ENCODE results near the gene QPCT. TPM values are rescaled to one million over a fixed set of nuclear protein-coding genes. Genes with fewer than 3 reads are reported as not detected.

Gene QPCT
- polyA plus RNA-seq, 1 experiment: 8.3 TPM

GRCh38 chr2:37417321-37417720, 72.9 kb downstream of the QPCT start:
- CTCF ChIA-PET: interaction anchor here (0.6 to 7.6 kb wide), 5 partner anchors 60 to 574 kb away, joined by 3 to 174 read pairs (median 3); no protein-coding TSS in a partner anchor
- POLR2A ChIA-PET: interaction anchor here (0.9 kb wide), 1 partner anchor 17 kb away, joined by 4 read pairs; no protein-coding TSS in a partner anchor

GRCh38 chr2:37418956-37419355, 74.5 kb downstream of the QPCT start:
- Histone ChIP-seq H3K9me3 (ENCODE audit: control insufficient read depth, insufficient read depth, low read length) (no peaks in the 10 kb centered on the region), H3K4me3 (ENCODE audit: low read depth, low read length) (no peak overlapping the region), H3K27ac (ENCODE audit: low read depth, low read length) (no peak overlapping the region), H3K27me3 (ENCODE audit: control insufficient read depth, insufficient read depth, low read length) (no peaks in the 10 kb centered on the region)
- CTCF ChIA-PET: interaction anchor here (1.1 kb wide), 1 partner anchor 459 kb away, joined by 11 read pairs; no protein-coding TSS in a partner anchor
- TF ChIP-seq CTCF (IDR thresholded peaks at IDR 0.05; ENCODE audit: low read depth, low read length): no peak
- POLR2A ChIA-PET: no interaction called here
- peak; percentile 15 for DNase-seq (ENCODE audit: low read depth, low spot score)

More at GRCh38 chr2:37417321-37417720, 72.9 kb downstream of the QPCT start:
- Histone ChIP-seq H3K4me3 (ENCODE audit: low read depth, low read length) (no peak overlapping the region), H3K27ac (ENCODE audit: low read depth, low read length) (no peak overlapping the region), H3K9me3 (ENCODE audit: control insufficient read depth, insufficient read depth, low read length) (no peaks in the 10 kb centered on the region), H3K27me3 (ENCODE audit: control insufficient read depth, insufficient read depth, low read length) (no peaks in the 10 kb centered on the region)
- peak; percentile 23 for DNase-seq (ENCODE audit: low read depth, low spot score)
- TF ChIP-seq CTCF (IDR thresholded peaks at IDR 0.05; ENCODE audit: low read depth, low read length): no peak

- no peak for DNase-seq (ENCODE audit: low read depth, low spot score)
- CTCF ChIA-PET: interaction anchor here (1.0 to 1.2 kb wide), 3 partner anchors 26 to 411 kb away, joined by 3 to 4 read pairs (median 3); no protein-coding TSS in a partner anchor
- H3K4me3 ChIP-seq (ENCODE audit: low read depth, low read length): no peak overlapping the region
- H3K27me3 ChIP-seq (ENCODE audit: control insufficient read depth, insufficient read depth, low read length): no peaks in the 10 kb centered on the region
- POLR2A ChIA-PET: no interaction called here
- H3K27ac ChIP-seq (ENCODE audit: low read depth, low read length): no peak overlapping the region
- TF ChIP-seq CTCF (IDR thresholded peaks at IDR 0.05; ENCODE audit: low read depth, low read length): no peak
- H3K9me3 ChIP-seq (ENCODE audit: control insufficient read depth, insufficient read depth, low read length): no peaks in the 10 kb centered on the region
Measured at GRCh38 chr2:37421686-37422085, 77.3 kb downstream of the QPCT start.

GRCh38 chr2:37422816-37423215, 78.4 kb downstream of the QPCT start:
- TF ChIP-seq CTCF (IDR thresholded peaks at IDR 0.05; ENCODE audit: low read depth, low read length): no peak
- ChIA-PET CTCF (interaction anchor here (1.0 to 1.1 kb wide), 4 partner anchors 8 to 455 kb away, joined by 3 to 4 read pairs (median 3); no protein-coding TSS in a partner anchor), POLR2A (interaction anchor here (0.6 kb wide), 1 partner anchor 272 kb away, joined by 4 read pairs; no protein-coding TSS in a partner anchor)
- DNase-seq (ENCODE audit: low read depth, low spot score): no peak
- Histone ChIP-seq H3K27me3 (ENCODE audit: control insufficient read depth, insufficient read depth, low read length) (no peaks in the 10 kb centered on the region), H3K9me3 (ENCODE audit: control insufficient read depth, insufficient read depth, low read length) (no peaks in the 10 kb centered on the region), H3K4me3 (ENCODE audit: low read depth, low read length) (no peak overlapping the region), H3K27ac (ENCODE audit: low read depth, low read length) (no peak overlapping the region)

Small RNA genes within 50 kb of the gene (small RNA-seq; reads per million reads assigned to genes)
- not detected for gene RNU6-939P (ENCODE audit: insufficient read length, low read depth)

Other genes with a start within 250 kb of the QPCT start
- 24.2 and 36.5 TPM in 2 replicates for gene EIF2AK2, start 187.7 kb upstream of the QPCT start, polyA plus RNA-seq (2011; rRNA removed)
- gene SULT6B1, start 156.0 kb upstream of the QPCT start, polyA plus RNA-seq (2011; rRNA removed): not detected in 2 replicates
- gene CEBPZOS, start 148.1 kb upstream of the QPCT start, polyA plus RNA-seq (2011; rRNA removed): 42.1 and 50.5 TPM in 2 replicates
- 14.1 and 21.1 TPM in 2 replicates for gene CEBPZ, start 113.0 kb upstream of the QPCT start, polyA plus RNA-seq (2011; rRNA removed)
- 17.1 and 23.3 TPM in 2 replicates for gene NDUFAF7, start 113.0 kb upstream of the QPCT start, polyA plus RNA-seq (2011; rRNA removed)
- gene PRKD3, start 19.8 kb upstream of the QPCT start, polyA plus RNA-seq (2011; rRNA removed): 37.2 and 49.5 TPM in 2 replicates

Measured in AG04450 (cell line).